Astrocyte (in vitro differentiated cells and primary cell): ENCODE measurements around the gene FAM219A. TPM values are rescaled to one million over a fixed set of nuclear protein-coding genes. Genes with fewer than 3 reads are reported as not detected.

Experiments used
- DNase-seq: peaks from one replicate; pipeline ENCODE4 v3.0.0-alpha.2; 2010; ENCODE audit warnings: low read depth
- FAIRE-seq: peaks from 2 replicates; lab custom pipeline; 2011; peaks lifted over from hg19 to GRCh38; lab: Jason Lieb, UNC
- H2AFZ ChIP-seq: 2 replicates; pipeline ENCODE4 v1.6.0; 2012; ENCODE audit warnings: low read depth, low read length, inconsistent platforms
- H3K27ac ChIP-seq: 2 replicates; pipeline ENCODE4 v1.5.1; 2011; ENCODE audit warnings: low read depth, low read length, inconsistent platforms
- H3K27me3 ChIP-seq: 2 replicates; pipeline ENCODE4 v1.6.0; 2011; ENCODE audit warnings: low read length, inconsistent platforms; ENCODE audit not compliant: insufficient read depth
- H3K36me3 ChIP-seq: 2 replicates; pipeline ENCODE4 v1.5.1; 2011; ENCODE audit warnings: low read length, inconsistent platforms; ENCODE audit not compliant: insufficient read depth
- H3K4me1 ChIP-seq: 2 replicates; pipeline ENCODE4 v1.5.1; 2011; ENCODE audit warnings: low read length, inconsistent platforms; ENCODE audit not compliant: insufficient read depth
- H3K4me2 ChIP-seq: 2 replicates; pipeline ENCODE4 v1.6.0; 2012; ENCODE audit warnings: low read length, inconsistent platforms
- H3K4me3 ChIP-seq: 2 replicates; pipeline ENCODE4 v1.5.1; 2011; ENCODE audit warnings: low read depth, mild to moderate bottlenecking, low read length, inconsistent platforms; ENCODE audit not compliant: insufficient read depth
- H3K79me2 ChIP-seq: 2 replicates; pipeline ENCODE4 v1.6.0; 2012; ENCODE audit warnings: mild to moderate bottlenecking, low read length, inconsistent platforms; ENCODE audit not compliant: insufficient read depth
- H3K9ac ChIP-seq: 2 replicates; pipeline ENCODE4 v1.6.0; 2012; ENCODE audit warnings: mild to moderate bottlenecking, low read length, inconsistent platforms
- H3K9me3 ChIP-seq: 2 replicates; pipeline ENCODE4 v1.5.1; 2012; ENCODE audit warnings: low read depth, mild to moderate bottlenecking, low read length, inconsistent platforms; ENCODE audit not compliant: insufficient read depth
- H4K20me1 ChIP-seq: 2 replicates; pipeline ENCODE4 v1.6.0; 2012; ENCODE audit warnings: low read length, inconsistent platforms; ENCODE audit not compliant: insufficient read depth
- H3K27ac Mint-ChIP-seq: one replicate; pipeline ENCODE4 v1.8.0; 2021; ENCODE audit warnings: mild to moderate bottlenecking, mixed read lengths; ENCODE audit not compliant: unreplicated experiment
- H3K27me3 Mint-ChIP-seq: one replicate; pipeline ENCODE4 v1.8.0; 2021; ENCODE audit warnings: low read depth, mixed read lengths; ENCODE audit not compliant: unreplicated experiment
- H3K36me3 Mint-ChIP-seq: one replicate; pipeline ENCODE4 v1.8.0; 2021; ENCODE audit warnings: low read depth, mixed read lengths; ENCODE audit not compliant: unreplicated experiment
- H3K4me1 Mint-ChIP-seq: one replicate; pipeline ENCODE4 v1.8.0; 2021; ENCODE audit warnings: low read depth, mixed read lengths; ENCODE audit not compliant: unreplicated experiment
- H3K4me3 Mint-ChIP-seq: one replicate; pipeline ENCODE4 v1.8.0; 2021; ENCODE audit warnings: mild to moderate bottlenecking, moderate library complexity, mixed read lengths; ENCODE audit not compliant: unreplicated experiment
- H3K9me3 Mint-ChIP-seq: one replicate; pipeline ENCODE4 v1.8.0; 2021; ENCODE audit warnings: mild to moderate bottlenecking, mixed read lengths; ENCODE audit not compliant: unreplicated experiment
- CTCF ChIP-seq: IDR thresholded peaks from 2 replicates; pipeline ENCODE4 v1.5.1; 2011; ENCODE audit warnings: low read depth, mild to moderate bottlenecking, inconsistent platforms, low read length, moderate library complexity; ENCODE audit not compliant: insufficient read depth
- EZH2 ChIP-seq: IDR thresholded peaks from 2 replicates; pipeline ENCODE4 v1.6.1; 2012; ENCODE audit warnings: mild to moderate bottlenecking, low read length, inconsistent platforms; ENCODE audit not compliant: insufficient read depth
- total RNA-seq: library from RNA; stranded (reverse); gene quantifications from 2 replicates; pipeline ENCODE4 v1.2.1, GENCODE V29; 2021

Gene FAM219A
- total RNA-seq, 1 donor from 2014 or later: 63.5 TPM

- DNase-seq: no peak
- peaks cover 28% of the 10 kb centered on the region for H4K20me1 ChIP-seq
- H3K27ac Mint-ChIP-seq: peak overlapping the region; percentile 75
- H3K27me3 Mint-ChIP-seq: no peaks in the 10 kb centered on the region
- peaks cover 27% of the 10 kb centered on the region for H3K4me1 ChIP-seq
- no peak overlapping the region for H3K4me3 ChIP-seq
- H2AFZ ChIP-seq: no peak overlapping the region
- H3K4me1 Mint-ChIP-seq: peaks cover 43% of the 10 kb centered on the region
- TF ChIP-seq EZH2: no peak
- no peak for TF ChIP-seq CTCF
- H3K27me3 ChIP-seq: peaks cover 4% of the 10 kb centered on the region
- H3K4me2 ChIP-seq: no peak overlapping the region
- peaks cover 2% of the 10 kb centered on the region for H3K36me3 Mint-ChIP-seq
- H3K9ac ChIP-seq: no peak overlapping the region
- no peak for FAIRE-seq
- no peak overlapping the region for H3K27ac ChIP-seq
- no peaks in the 10 kb centered on the region for H3K9me3 Mint-ChIP-seq
- no peaks in the 10 kb centered on the region for H3K36me3 ChIP-seq
- peak overlapping the region; percentile 98 for H3K4me3 Mint-ChIP-seq
- peaks cover 35% of the 10 kb centered on the region for H3K79me2 ChIP-seq
- no peaks in the 10 kb centered on the region for H3K9me3 ChIP-seq
Observed at GRCh38 chr9:34459356-34459755, 986 bp upstream of the FAM219A start.

- Mint-ChIP-seq H3K27ac (peak overlapping the region; percentile 75), H3K4me1 (peaks cover 45% of the 10 kb centered on the region), H3K9me3 (no peaks in the 10 kb centered on the region), H3K36me3 (peaks cover 2% of the 10 kb centered on the region), H3K4me3 (peak overlapping the region; percentile 98), H3K27me3 (no peaks in the 10 kb centered on the region)
- H3K9me3 ChIP-seq: no peaks in the 10 kb centered on the region
- H4K20me1 ChIP-seq: peaks cover 32% of the 10 kb centered on the region
- no peak for FAIRE-seq
- H3K27me3 ChIP-seq: peaks cover 4% of the 10 kb centered on the region
- TF ChIP-seq CTCF (no peak), EZH2 (no peak)
- peaks cover 27% of the 10 kb centered on the region for H3K4me1 ChIP-seq
- H2AFZ ChIP-seq: peak overlapping the region; percentile 88
- peak overlapping the region; percentile 60 for H3K4me3 ChIP-seq
- H3K27ac ChIP-seq: no peak overlapping the region
- no peak overlapping the region for H3K9ac ChIP-seq
- H3K36me3 ChIP-seq: no peaks in the 10 kb centered on the region
- no peak for DNase-seq
- H3K4me2 ChIP-seq: peak overlapping the region; percentile 100
- H3K79me2 ChIP-seq: peaks cover 37% of the 10 kb centered on the region
Observed at GRCh38 chr9:34458959-34459340, 580 bp upstream of the FAM219A start.

- Mint-ChIP-seq H3K4me1 (peaks cover 53% of the 10 kb centered on the region), H3K4me3 (peak overlapping the region; percentile 98), H3K9me3 (no peaks in the 10 kb centered on the region), H3K36me3 (peaks cover 5% of the 10 kb centered on the region), H3K27me3 (no peaks in the 10 kb centered on the region), H3K27ac (peak overlapping the region; percentile 94)
- Histone ChIP-seq H4K20me1 (peaks cover 47% of the 10 kb centered on the region), H2AFZ (peak overlapping the region; percentile 92), H3K36me3 (no peaks in the 10 kb centered on the region), H3K79me2 (peaks cover 53% of the 10 kb centered on the region), H3K4me2 (peak overlapping the region; percentile 100), H3K27me3 (peaks cover 4% of the 10 kb centered on the region), H3K4me1 (peaks cover 20% of the 10 kb centered on the region), H3K27ac (peak overlapping the region; percentile 74), H3K9ac (peak overlapping the region; percentile 96), H3K9me3 (no peaks in the 10 kb centered on the region), H3K4me3 (peak overlapping the region; percentile 91)
- FAIRE-seq (no peak), DNase-seq (peak; percentile 69)
- TF ChIP-seq CTCF: no peak
- no peak for TF ChIP-seq EZH2
Observed at GRCh38 chr9:34457266-34458012, 931 bp downstream of the FAM219A start.
